ENCODE data around the gene PIK3AP1.

DNA sequence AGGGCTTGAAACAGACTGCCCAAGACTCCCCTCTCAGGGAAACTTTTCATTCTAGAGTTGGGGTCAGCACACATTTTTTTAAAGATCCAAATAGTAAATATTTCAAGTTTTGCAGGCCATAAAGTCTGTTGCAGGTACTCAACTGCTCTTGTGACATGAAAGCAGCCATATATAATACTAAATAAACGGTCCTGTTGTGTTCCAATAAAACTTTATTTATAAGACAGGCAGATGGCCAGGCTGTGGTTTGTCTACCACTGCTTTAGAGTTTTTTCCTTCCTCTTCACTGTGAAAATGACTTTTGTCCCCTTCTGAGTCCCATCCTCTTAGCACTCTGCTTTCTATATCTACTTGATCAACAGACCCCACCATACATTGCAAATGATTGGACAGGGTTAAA is 93.0 kb downstream of the PIK3AP1 start:
- TF ChIP-seq, protein P1, sequence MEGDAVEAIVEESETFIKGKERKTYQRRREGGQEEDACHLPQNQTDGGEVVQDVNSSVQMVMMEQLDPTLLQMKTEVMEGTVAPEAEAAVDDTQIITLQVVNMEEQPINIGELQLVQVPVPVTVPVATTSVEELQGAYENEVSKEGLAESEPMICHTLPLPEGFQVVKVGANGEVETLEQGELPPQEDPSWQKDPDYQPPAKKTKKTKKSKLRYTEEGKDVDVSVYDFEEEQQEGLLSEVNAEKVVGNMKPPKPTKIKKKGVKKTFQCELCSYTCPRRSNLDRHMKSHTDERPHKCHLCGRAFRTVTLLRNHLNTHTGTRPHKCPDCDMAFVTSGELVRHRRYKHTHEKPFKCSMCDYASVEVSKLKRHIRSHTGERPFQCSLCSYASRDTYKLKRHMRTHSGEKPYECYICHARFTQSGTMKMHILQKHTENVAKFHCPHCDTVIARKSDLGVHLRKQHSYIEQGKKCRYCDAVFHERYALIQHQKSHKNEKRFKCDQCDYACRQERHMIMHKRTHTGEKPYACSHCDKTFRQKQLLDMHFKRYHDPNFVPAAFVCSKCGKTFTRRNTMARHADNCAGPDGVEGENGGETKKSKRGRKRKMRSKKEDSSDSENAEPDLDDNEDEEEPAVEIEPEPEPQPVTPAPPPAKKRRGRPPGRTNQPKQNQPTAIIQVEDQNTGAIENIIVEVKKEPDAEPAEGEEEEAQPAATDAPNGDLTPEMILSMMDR (conservative IDR thresholded peaks at IDR 0.05; ENCODE audit: low read depth, low read length): no peak
- TF ChIP-seq BHLHE40 (IDR thresholded peaks at IDR 0.05; ENCODE audit: low read depth, low read length) (no peak), CEBPB (IDR thresholded peaks at IDR 0.05; ENCODE audit: low read depth, low read length) (no peak), POLR2A (IDR thresholded peaks at IDR 0.05; ENCODE audit: low read depth, low read length) (no peak), RCOR1 (IDR thresholded peaks at IDR 0.05; ENCODE audit: insufficient replicate concordance, low read length) (no peak), RAD21 (IDR thresholded peaks at IDR 0.05; ENCODE audit: low read length) (no peak), SMC3 (IDR thresholded peaks at IDR 0.05; ENCODE audit: low read depth, low read length) (no peak), NFE2L2 (IDR thresholded peaks at IDR 0.05; ENCODE audit: low read depth, low read length) (no peak), MAFK (IDR thresholded peaks at IDR 0.05; ENCODE audit: low read depth, low read length) (no peak), RFX5 (IDR thresholded peaks at IDR 0.05; ENCODE audit: low read depth, low read length) (no peak), USF2 (IDR thresholded peaks at IDR 0.05; ENCODE audit: low read depth, low read length) (no peak), MXI1 (IDR thresholded peaks at IDR 0.05; ENCODE audit: borderline replicate concordance, low read depth, low read length) (no peak), CHD1 (IDR thresholded peaks at IDR 0.05; ENCODE audit: low read depth, low read length) (no peak)
